ENCODE measurements around the gene GPC5. TPM values are rescaled to one million over a fixed set of nuclear protein-coding genes. Genes with fewer than 3 reads are reported as not detected.

The GPC5 gene
- total RNA-seq, 1 donor from 2014 or later = 2.2 TPM

DNA sequence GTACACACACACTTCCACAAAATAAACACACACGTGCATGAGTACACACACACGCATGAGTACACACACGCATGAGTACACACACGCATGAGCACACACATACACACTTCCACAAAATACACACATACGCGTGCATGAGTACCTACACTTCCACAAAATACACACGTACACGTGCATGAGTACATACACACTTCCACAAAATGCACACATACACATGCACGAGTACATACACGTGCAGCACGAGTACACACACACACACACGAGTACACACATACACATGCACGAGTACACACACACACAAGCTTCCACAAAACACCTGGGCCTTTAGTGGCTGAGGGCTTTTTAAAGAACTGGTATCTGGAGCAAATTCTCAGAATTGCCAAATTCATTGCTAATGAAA lies 619.3 kb downstream of the GPC5 start:
- DNase-seq = no peak

DNA sequence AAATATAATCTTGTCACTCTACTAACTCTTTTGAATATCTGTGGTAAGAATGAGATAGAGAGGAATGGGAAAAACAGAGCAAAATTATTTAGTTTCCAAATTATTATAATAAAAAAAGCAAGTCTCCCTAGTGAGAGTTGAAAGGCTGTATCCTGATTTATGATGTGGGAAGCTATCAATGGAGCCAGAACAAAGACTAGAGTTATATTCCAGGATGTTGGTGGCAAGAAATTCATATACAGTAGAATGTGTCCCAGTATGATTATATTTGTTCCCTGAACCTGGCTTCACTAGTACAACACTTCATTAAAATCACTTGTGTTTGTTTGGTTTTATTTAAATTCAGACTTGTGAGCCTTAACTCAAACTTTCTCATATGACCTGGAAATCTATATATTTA lies 630.3 kb downstream of the GPC5 start:
- no peak for DNase-seq

- no peak for DNase-seq
Observed at GRCh38 chr13:92029641-92030040, 631.2 kb downstream of the GPC5 start.

GRCh38 chr13:92038905-92039304 lies 640.5 kb downstream of the GPC5 start:
- no peak for DNase-seq

DNA sequence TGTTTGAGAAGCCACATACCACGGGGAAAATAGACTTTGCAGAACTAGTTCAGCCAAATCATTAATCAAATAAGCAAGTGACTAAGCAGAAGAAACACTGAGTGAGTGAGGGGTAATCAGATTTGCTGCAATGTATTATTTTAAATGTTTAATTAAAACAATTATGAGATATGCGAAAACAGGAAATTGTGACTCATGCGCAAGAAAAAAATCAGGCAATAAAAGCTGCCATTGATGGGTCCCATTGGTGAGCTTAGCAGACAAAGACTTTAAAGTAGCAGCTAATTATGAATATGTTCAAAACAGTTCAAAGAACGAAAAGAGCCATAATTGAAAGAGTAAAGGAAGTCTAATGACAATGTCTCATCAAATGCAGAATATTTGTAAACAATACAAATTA lies 644.1 kb downstream of the GPC5 start:
- no peak for DNase-seq

GRCh38 chr13:92044351-92044750 lies 645.9 kb downstream of the GPC5 start:
- no peak for DNase-seq

DNA sequence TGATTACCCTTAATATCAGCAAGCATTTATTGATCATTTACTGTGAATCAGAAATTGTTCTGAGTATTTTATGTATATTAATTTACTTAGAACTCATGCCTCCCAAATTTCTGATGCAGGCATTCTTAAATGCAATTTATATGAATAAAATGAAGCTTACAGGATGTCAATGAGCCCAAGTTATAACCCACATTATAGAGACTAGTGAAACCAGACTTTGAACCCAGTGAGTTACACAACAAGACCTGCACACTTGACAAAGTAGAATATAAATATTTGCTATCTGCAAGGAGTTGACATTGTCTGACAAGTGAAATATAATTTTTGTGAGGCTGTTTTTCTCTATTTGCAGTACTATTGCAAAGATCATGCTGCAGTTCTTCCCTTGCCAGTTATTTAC lies 656.0 kb downstream of the GPC5 start:
- no peak for DNase-seq

- no peak for DNase-seq
Observed at GRCh38 chr13:92074658-92075057, 676.2 kb downstream of the GPC5 start.

GRCh38 chr13:92097337-92097903 lies 699.0 kb downstream of the GPC5 start:
- no peak for DNase-seq

DNA sequence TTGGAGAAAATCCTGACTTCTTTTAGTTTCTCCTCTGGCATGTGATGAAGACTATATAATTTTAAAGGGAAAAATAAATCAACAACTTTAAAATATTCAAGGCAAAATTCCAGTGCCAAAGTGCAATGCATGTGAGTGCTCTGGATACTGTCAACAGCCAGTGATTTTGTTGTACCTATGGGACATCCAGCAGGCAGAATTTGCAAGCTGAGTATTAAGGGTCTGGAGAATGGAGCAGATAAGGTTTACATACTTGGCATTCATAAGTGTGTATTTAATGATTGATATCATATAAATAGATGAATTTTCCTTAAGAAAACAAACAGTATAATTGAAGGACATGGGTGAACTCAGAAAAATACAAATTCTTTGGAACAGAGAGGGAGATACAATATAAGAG lies 703.4 kb downstream of the GPC5 start:
- no peak for DNase-seq

GRCh38 chr13:92103689-92104153 lies 705.3 kb downstream of the GPC5 start:
- peak; percentile 7 for DNase-seq

DNA sequence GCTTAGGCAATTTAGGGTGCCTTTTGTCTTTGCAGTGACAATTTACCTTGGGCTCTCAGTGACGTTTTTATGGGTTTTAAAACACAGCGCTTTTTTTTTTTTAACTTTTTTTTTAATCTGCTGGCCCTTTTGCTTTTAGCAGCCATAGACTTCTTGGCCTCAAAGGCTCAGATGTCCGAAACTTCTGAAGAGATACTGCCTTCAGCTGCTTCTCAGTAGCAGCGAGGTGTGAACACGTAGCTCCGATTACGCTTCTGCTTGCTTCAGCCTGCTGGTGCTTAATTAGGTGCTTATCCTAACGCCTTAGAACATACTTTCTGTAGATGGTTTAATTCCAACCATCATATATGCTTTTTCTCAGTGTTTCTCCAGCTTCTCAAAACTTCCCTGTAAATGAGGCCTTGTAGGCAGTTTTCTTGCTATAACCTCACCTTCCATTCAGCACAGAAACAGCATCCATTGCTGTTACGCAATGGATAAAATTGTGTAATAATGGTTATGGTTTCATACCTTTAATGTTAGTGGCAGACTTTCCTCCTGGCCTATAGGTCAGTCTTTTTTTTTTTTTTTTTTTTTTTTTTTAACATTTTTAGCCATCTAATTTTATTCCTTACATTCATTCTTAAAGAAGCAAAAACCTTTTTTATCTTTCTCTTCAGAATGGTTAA lies 723.9 kb downstream of the GPC5 start:
- no peak for DNase-seq

DNA sequence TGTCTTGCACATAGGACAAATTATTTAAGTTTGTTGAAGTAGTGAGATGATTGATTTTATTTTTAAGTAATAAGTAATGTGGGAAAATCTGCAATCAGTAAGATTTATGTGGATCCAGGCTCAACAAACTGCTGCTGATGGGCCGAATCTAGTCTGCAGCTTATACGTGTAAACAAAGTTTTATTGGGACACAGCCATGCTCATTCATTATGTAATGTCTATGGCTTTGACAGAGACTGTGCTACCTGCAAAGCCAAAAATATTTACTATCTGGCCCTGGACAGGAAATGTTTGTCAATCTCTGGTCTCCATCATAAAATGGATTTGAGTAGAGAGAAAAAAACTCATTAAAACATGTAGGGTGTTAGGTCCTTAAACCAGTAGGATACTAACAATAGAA lies 728.0 kb downstream of the GPC5 start:
- DNase-seq = no peak

DNA sequence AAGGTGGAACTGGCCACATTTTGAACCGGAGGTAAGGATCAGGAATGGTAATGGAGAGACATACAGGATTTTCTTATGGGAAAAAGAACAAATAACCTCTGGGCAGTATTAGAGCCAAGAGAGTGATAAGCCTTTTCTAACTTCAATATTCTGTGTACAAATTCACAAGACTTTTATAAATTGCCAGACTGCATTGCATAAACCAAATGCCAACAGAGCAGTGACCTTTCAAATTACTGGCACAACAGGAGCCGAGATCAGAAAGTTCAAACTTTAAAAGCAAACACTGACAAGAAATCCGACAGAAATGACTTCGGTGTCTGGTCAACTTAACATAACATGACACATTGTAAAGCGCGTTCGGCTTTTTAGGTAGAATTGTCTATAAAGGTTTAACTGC lies 737.1 kb downstream of the GPC5 start:
- no peak for DNase-seq

DNA sequence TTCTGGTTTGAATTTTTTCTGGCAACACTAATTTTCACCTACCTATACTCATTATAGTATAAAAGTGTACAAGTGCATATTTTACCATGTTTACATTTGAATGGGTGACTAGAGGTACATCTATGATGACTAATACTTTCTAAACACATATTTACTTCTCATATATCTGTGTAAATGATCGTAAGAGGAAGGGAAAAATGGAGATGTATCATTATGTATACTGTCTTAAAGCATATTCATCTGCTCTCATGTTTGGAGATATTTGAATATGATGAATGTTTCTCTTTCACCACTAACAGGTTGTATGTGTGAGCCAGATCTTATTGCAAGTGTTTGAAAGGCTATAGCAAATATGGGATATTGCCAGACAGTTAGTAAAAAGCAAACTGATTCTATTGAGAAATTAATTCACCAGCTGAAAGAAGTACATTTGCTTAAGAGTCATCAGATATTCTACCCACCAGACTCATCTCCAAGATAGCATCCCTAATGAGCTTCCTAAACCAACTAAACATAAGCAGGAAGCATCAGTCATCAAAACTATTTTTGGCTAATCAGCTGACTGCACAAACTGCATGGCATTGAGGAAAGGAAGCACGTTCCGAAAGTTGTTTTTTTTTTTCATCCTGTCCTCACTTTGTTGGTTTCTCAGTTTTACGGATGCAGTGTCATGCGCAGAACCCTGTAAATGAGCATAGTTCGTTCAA lies 738.2 kb downstream of the GPC5 start:
- no peak for DNase-seq

DNA sequence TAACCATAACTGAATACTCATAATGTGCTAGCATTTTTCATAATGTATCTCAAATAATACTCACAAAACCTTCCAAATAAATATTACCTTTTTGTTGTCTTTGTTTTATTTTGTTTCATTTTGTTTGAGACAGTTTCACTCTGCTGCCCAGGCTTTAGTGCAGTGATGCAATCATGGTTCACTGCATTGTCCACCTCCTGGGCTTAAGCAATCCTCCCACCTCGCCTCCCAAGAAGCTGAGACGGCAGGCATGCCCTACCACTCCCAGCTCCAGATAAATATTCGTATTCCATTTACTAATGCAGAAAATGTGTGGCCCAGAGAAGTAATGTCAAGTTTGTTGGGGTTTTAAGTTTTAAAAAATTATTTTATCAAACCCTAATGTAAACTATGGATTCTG lies 739.1 kb downstream of the GPC5 start:
- no peak for DNase-seq

- no peak for DNase-seq
Observed at GRCh38 chr13:92143766-92144165, 745.3 kb downstream of the GPC5 start.

DNA sequence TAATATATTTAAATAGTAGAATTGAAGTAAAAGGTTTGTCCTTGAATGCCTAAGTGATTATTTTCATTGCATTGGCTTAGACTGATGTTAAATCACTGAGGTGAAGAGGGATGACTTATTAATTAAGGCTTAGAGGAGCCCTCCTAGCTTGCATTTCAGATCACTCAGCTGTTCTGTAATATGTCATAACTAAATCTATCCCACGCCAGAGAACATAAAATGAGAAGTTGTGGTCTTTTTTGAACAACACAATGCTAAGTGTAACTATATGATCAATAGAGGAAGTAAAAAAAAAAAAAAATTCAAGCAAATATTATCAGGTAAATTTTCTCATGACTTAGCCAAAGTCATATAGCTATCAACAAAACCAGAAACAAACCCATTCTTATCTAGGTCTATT lies 752.2 kb downstream of the GPC5 start:
- DNase-seq = no peak

GRCh38 chr13:92158346-92158745 lies 759.9 kb downstream of the GPC5 start:
- DNase-seq = no peak

- DNase-seq = no peak
Observed at GRCh38 chr13:92164822-92165221, 766.4 kb downstream of the GPC5 start.

DNA sequence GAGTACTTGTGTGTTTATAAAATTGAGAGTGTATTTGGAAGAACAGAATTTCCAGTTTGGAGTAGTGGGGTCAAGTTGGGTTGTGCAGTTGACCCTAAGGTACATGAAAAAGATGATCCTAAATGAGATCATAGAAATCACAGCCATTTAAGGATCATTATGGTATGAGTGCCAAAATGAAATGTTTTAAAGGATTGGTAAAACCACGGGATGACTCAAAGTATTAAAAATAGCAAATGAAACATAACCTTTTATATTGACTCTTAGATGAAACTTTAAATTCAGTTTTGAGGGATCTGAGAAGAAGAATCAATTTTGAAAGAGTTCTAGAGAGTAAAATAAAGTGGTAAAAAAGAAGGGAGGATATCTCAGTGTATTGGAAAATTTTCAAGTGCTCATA lies 773.8 kb downstream of the GPC5 start:
- no peak for DNase-seq

- no peak for DNase-seq
Observed at GRCh38 chr13:92173254-92173653, 774.8 kb downstream of the GPC5 start.

- DNase-seq = no peak
Observed at GRCh38 chr13:92175330-92175729, 776.9 kb downstream of the GPC5 start.

- DNase-seq = no peak
Observed at GRCh38 chr13:92177966-92178365, 779.5 kb downstream of the GPC5 start.
